Stomach (tissue), 9 donors: ENCODE data around the gene CCDC180. TPM values are rescaled to one million over a fixed set of nuclear protein-coding genes. Genes with fewer than 3 reads are reported as not detected.

Source experiments
- DNase-seq, 2 donors: peaks; one replicate each; pipeline versions ENCODE4 v3.0.0 to v3.0.0-alpha.2; 2013 to 2019
- H3K27ac ChIP-seq, 5 donors: fragments of 200-600 bp in 4 of 5; sonication (generic) in 4 of 5; one replicate each; pipeline ENCODE4 v1.5.1; 2013 to 2019; ENCODE audit warnings: mild to moderate bottlenecking in 1 of 5, moderate library complexity in 1 of 5
- H3K27me3 ChIP-seq, 3 donors: fragments of 200-600 bp; sonication (generic); one replicate each; pipeline ENCODE4 v1.5.1; 2017 to 2019; ENCODE audit warnings: mixed run types in 1 of 3
- H3K36me3 ChIP-seq, 4 donors: fragments of 200-600 bp; sonication (generic); 1 replicate in 3 of 4; 2 replicates in 1 of 4; pipeline ENCODE4 v1.5.1; 2016 to 2019
- H3K4me1 ChIP-seq, 4 donors: fragments of 200-600 bp; sonication (generic); one replicate each; pipeline ENCODE4 v1.5.1; 2016 to 2019
- H3K4me3 ChIP-seq, 4 donors: fragments of 200-600 bp; sonication (generic) in 3 of 4; one replicate each; pipeline ENCODE4 v1.5.1; 2016 to 2019; ENCODE audit warnings: mild to moderate bottlenecking in 1 of 4
- H3K9me3 ChIP-seq, 4 donors: fragments of 200-600 bp; sonication (generic); one replicate each; pipeline ENCODE4 v1.5.1; 2016 to 2019
- EP300 ChIP-seq: sonication (generic); formaldehyde crosslinking; IDR thresholded peaks from one replicate; pipeline ENCODE4 v1.6.1; 2017; ENCODE audit warnings: antibody characterized with exemption
- POLR2A ChIP-seq, 4 donors: fragments of 450-650 bp; IDR thresholded peaks; one replicate each; pipeline ENCODE4 v1.6.1; 2016; ENCODE audit warnings: antibody characterized with exemption in 4 of 4, control low read depth in 2 of 4, mild to moderate bottlenecking in 1 of 4, moderate library complexity in 1 of 4
- POLR2AphosphoS5 ChIP-seq, 3 donors: sonication (generic); formaldehyde crosslinking; IDR thresholded peaks; one replicate each; pipeline ENCODE4 v1.6.1; 2016; ENCODE audit warnings: antibody characterized with exemption in 3 of 3
- WGBS, 5 donors: extraction: QIAGEN DNeasy Blood & Tissue Kit in 3 of 5; methylation state at CpG; one replicate each; pipeline versions ENCODE4 v1.1.5 to v1.1.7; 2013 to 2018; 5-methylcytosine and 5-hydroxymethylcytosine counted together
- intact Hi-C: fragments of 100-400 bp; cut with DNase I; formaldehyde crosslinking; loops from one replicate; pipeline ENCODE4 v1.15.1; 2023; ENCODE audit warnings: low total_unique reads
- polyA plus RNA-seq, 3 donors: library from polyadenylated mRNA; stranded (reverse); fragments of 200-250 nt; gene quantifications; one replicate each; pipeline ENCODE4 v1.2.3, GENCODE V29; 2013
- total RNA-seq, 5 donors: library from RNA; depleted of rRNA; stranded (reverse); fragments of >200 nt; gene quantifications; one replicate each; pipeline versions ENCODE4 v1.1.0 to v1.2.3, GENCODE V29; 2014 to 2016
- TF ChIP-seq, protein P1 (sequence below), 7 experiments: fragments of 450-650 bp in 4 of 7; fragments of 200-600 bp in 3 of 7; sonication (generic) in 3 of 7; IDR thresholded peaks; one replicate each; pipeline ENCODE4 v1.5.1; 2016 to 2019; ENCODE audit warnings: antibody characterized with exemption in 7 of 7, control low read depth in 2 of 7, mild to moderate bottlenecking in 1 of 7
- donor health status: healthy with polysubstance abuse.
- donor health status: Bipolar disorder and iron deficiency.
- donor health status: healthy.

Gene CCDC180
- total and polyA plus RNA-seq, 8 donors = 1.7 to 16.5 (median 6.0) TPM

DNA sequence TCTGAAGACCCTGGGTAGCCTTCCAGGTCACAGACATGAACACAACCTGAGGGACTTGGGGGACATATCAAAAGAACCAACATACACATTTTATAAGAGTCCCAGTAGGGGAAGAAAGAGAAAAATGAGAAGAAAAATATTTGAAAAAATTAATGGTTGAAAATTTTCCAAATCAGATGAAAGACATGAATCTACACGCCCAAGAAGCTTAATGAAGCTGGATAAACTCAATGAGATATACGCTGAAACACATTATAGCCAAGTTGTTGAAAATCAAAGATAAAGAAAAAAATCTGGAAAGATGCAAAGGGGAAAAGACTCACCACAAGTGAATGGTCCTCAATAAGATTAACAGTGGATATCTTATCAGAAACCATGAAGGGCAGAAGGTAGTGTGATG lies 9.6 kb upstream of the CCDC180 start:
- peaks cover 0 to 9% (median 0%) of the 10 kb centered on the region in 4 donors for H3K4me1 ChIP-seq
- TF ChIP-seq EP300 = no peak
- TF ChIP-seq POLR2A (IDR thresholded peaks at IDR 0.05) = no peak
- TF ChIP-seq POLR2AphosphoS5 (IDR thresholded peaks at IDR 0.05) = no peak
- TF ChIP-seq, protein P1, sequence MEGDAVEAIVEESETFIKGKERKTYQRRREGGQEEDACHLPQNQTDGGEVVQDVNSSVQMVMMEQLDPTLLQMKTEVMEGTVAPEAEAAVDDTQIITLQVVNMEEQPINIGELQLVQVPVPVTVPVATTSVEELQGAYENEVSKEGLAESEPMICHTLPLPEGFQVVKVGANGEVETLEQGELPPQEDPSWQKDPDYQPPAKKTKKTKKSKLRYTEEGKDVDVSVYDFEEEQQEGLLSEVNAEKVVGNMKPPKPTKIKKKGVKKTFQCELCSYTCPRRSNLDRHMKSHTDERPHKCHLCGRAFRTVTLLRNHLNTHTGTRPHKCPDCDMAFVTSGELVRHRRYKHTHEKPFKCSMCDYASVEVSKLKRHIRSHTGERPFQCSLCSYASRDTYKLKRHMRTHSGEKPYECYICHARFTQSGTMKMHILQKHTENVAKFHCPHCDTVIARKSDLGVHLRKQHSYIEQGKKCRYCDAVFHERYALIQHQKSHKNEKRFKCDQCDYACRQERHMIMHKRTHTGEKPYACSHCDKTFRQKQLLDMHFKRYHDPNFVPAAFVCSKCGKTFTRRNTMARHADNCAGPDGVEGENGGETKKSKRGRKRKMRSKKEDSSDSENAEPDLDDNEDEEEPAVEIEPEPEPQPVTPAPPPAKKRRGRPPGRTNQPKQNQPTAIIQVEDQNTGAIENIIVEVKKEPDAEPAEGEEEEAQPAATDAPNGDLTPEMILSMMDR (IDR thresholded peaks at IDR 0.05) = no peak
- DNase-seq = no peak
- peaks cover 0 to 14% (median 11%) of the 10 kb centered on the region in 4 donors for H3K9me3 ChIP-seq
- intact Hi-C loops = no loop called here
- no peaks in the 10 kb centered on the region for H3K27me3 ChIP-seq
- no peak overlapping the region for H3K27ac ChIP-seq
- no peak overlapping the region for H3K4me3 ChIP-seq
- 71 to 99% (median 92%) methylated on average over 2 of the region's 2 CpGs for WGBS, 5 donors
- peaks cover 0 to 30% (median 23%) of the 10 kb centered on the region in 4 donors for H3K36me3 ChIP-seq

- Histone ChIP-seq H3K4me1 (no peaks in the 10 kb centered on the region), H3K4me3 (no peak overlapping the region), H3K27ac (no peak overlapping the region), H3K36me3 (peaks cover 0 to 10% (median 7%) of the 10 kb centered on the region in 4 donors), H3K27me3 (no peaks in the 10 kb centered on the region), H3K9me3 (peaks cover 0 to 14% (median 11%) of the 10 kb centered on the region in 4 donors)
- WGBS, 5 donors = 70 to 78% (median 76%) methylated on average over 2 of the region's 2 CpGs
- intact Hi-C loops = no loop called here
- TF ChIP-seq, protein P1 (IDR thresholded peaks at IDR 0.05) = no peak
- TF ChIP-seq EP300 = no peak
- TF ChIP-seq POLR2A (IDR thresholded peaks at IDR 0.05) = no peak
- no peak for TF ChIP-seq POLR2AphosphoS5 (IDR thresholded peaks at IDR 0.05)
- no peak for DNase-seq
Observed at GRCh38 chr9:97299809-97300414, 7.5 kb upstream of the CCDC180 start.

- H3K27ac ChIP-seq = no peak overlapping the region
- intact Hi-C loops = no loop called here
- TF ChIP-seq POLR2AphosphoS5 (IDR thresholded peaks at IDR 0.05) = no peak
- TF ChIP-seq POLR2A (IDR thresholded peaks at IDR 0.05) = no peak
- TF ChIP-seq, protein P1 (IDR thresholded peaks at IDR 0.05) = no peak
- TF ChIP-seq EP300 = no peak
- peaks cover 0 to 3% (median 1%) of the 10 kb centered on the region in 4 donors for H3K36me3 ChIP-seq
- H3K9me3 ChIP-seq = peaks cover 0 to 14% (median 11%) of the 10 kb centered on the region in 4 donors
- no peaks in the 10 kb centered on the region for H3K4me1 ChIP-seq
- no peaks in the 10 kb centered on the region for H3K27me3 ChIP-seq
- DNase-seq = no peak
- WGBS, 5 donors = 84 to 100% (median 86%) methylated on average over 1 of the region's 1 CpG
- H3K4me3 ChIP-seq = no peak overlapping the region
Observed at GRCh38 chr9:97300586-97300985, 6.9 kb upstream of the CCDC180 start.

GRCh38 chr9:97301974-97302373 lies 5.5 kb upstream of the CCDC180 start:
- Histone ChIP-seq H3K27me3 (peaks cover 0 to under 1% (median 0%) of the 10 kb centered on the region in 3 donors), H3K27ac (no peak overlapping the region), H3K36me3 (no peaks in the 10 kb centered on the region), H3K4me1 (peaks cover 0 to 7% (median 6%) of the 10 kb centered on the region in 4 donors), H3K4me3 (no peak overlapping the region), H3K9me3 (peaks cover 0 to 14% (median 11%) of the 10 kb centered on the region in 4 donors)
- TF ChIP-seq, protein P1 (IDR thresholded peaks at IDR 0.05) = no peak
- TF ChIP-seq POLR2A (IDR thresholded peaks at IDR 0.05) = no peak
- TF ChIP-seq EP300 = no peak
- TF ChIP-seq POLR2AphosphoS5 (IDR thresholded peaks at IDR 0.05) = no peak
- no peak for DNase-seq
- WGBS, 5 donors = 95 to 98% (median 97%) methylated on average over 3 of the region's 3 CpGs
- intact Hi-C loops = no loop called here
